GM19025 (cell line): Measurements from ENCODE around the gene IPO4.

Experiments
- ATAC-seq: cut with Tn5 transposase; IDR thresholded peaks from one replicate; pipeline ENCODE4 v1.9.1; 2021; ENCODE audit warnings: mild to moderate bottlenecking, low read depth, moderate library complexity; ENCODE audit not compliant: unreplicated experiment

Gene IPO4

GRCh38 chr14:24177041-24177825, 11.4 kb downstream of the IPO4 start:
- no peak for ATAC-seq

DNA sequence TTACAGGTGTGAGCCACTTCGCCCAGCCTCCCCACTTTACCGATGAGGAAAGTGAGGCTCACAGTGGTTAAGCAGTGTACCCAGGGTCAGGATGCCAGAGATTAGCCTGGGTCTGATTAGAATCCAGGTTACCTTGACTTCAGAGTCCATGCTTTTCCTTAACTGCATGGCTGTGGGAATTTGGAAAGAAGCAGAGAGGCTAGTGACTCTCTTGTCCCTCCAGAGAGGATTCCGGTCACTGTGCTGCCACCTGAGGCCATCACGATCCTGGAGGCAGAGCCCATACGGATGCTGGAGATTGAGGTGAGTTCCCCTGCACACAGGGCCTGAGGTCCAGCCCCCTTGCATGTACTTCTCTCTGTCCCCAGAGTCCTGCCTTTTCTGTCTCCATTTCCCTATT, 12.0 kb downstream of the IPO4 start:
- no peak for ATAC-seq

DNA sequence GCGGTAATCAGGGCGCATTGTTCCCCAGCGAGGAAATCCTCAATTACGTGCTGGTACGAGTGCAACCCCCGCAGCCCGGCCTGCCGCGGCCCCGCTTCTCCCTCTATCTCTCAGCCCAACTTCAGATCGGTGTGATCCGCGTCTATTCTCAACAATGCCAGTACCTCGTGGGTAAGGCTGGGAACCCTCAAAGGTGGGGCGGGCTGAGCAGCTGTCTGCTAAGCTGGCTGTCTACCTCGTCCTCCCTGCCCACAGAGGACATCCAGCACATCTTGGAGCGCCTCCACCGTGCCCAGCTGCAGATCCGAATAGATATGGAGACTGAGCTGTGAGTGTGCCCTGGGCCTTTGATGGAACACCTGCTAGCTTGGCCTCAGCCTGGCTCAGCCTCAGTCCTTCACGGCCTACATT, 15.7 kb downstream of the IPO4 start:
- ATAC-seq, result no peak

DNA sequence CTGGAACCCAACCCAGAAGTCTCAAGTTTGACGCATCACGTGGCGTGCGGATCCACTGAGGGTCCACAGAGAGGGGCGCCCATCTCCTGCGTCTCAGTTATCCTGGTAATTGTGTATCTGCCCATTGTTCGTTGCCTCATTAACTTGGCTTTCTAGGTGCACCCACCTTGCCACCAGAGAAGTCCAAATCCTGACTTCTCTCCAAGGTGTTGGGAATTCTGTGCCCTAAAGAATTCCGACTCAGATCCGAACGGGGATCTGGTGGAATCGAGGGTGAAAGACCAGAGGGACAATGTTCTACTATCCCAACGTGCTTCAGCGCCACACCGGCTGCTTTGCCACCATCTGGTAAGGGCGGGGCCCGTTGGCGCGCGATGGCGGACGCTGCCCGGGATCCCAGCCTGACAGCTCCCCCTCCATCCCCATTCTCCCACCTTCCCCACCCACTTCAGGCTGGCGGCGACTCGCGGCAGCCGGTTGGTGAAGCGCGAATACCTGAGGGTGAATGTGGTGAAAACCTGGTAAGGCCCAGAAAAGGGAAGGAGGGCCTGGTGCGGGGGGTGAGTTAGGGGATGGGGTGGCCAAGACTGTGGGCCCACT, 16.3 kb downstream of the IPO4 start:
- no peak for ATAC-seq

DNA sequence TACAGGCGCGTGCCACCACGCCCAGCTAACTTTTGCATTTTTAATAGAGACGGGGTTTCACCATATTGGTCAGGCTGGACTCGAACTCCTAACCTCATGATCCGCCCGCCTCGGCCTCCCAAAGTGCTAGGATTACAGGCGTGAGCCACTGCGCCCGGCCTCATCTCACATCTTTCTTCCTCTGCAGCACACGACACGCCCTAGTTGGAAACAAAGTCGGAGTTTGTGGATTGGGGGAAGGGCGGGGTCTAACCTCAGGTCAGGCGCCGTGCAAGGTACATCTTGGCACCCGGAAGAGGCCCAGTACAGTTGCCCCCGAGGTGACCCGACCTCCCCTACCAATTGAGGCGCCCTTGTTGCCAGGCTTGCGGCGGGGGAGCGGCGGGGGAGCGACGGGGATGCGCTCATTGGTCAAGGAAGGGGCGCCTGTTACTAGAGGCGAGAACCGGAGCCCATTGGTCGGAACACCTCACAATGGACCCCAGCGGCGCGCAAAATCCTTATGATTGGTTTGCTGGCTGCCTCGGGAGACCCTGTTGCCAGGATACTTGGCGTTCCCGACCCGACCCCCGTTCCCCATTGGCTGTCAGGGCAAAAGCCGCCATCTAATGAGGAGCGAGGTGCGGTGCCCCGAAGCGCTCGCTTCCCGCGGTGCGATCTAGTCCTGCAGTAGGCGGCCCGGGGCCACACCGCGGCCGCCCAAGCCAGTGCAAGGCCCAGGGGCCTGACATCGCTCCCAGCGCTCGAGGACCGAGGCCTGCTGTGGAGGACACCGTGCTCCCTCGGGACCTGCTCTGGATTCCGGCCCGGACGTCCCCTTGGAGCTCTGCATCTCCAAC, 17.0 kb downstream of the IPO4 start, which contains the start of gene REC8:
Gene REC8, plus strand, starts transcription at position 659 of the 839 bp plus-strand sequence. CDS start 473 bp downstream, outside the sequence.
- ATAC-seq, result peak; percentile 72

DNA sequence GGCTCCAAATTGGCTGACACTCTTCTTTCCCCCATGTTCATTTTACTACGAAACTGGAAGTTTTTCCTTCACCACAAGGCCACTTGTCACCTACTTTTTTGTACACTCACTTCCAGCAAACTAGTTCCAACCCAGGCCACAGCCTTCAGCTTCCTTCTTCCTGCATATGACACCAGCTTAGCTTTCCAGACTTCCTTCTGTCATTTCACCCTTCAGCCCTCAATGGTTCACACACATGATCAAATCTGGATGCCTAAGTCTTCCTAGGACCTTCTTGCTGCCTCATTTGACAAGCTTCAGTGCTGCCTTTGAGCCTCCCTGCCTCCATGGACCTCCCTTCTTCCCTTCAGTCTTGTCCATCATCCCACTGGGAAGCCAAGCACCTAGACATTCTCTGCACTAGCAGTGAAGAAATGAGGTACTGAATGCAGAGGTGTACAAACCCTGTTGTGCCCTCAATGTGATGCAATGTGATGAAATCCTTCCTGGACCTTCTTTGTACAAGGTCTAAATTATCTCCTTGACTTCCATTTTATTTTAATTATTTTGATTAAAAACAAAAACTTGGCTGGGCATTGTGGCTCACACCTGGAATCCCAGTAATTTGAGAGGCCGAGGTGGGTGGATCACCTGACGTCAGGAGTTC, 21.0 kb downstream of the IPO4 start:
- no peak for ATAC-seq

DNA sequence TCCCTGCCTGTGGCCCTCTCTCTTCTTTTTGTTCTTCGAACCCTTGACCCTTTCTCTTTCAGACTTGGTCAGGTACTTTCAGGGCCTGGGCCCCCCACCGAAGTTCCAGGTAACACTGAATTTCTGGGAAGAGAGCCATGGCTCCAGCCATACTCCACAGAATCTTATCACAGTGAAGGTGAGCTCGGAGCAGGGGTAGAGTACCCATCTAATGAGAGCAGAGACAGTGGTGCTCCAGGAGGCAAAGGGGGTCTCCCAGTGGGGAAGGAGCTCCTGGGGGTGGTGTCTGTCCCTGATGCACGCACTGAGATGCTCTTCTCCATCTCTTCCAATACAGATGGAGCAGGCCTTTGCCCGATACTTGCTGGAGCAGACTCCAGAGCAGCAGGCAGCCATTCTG, 22.8 kb downstream of the IPO4 start:
- no peak for ATAC-seq

GRCh38 chr14:24164518-24164991, 24.1 kb downstream of the IPO4 start:
- no peak for ATAC-seq

DNA sequence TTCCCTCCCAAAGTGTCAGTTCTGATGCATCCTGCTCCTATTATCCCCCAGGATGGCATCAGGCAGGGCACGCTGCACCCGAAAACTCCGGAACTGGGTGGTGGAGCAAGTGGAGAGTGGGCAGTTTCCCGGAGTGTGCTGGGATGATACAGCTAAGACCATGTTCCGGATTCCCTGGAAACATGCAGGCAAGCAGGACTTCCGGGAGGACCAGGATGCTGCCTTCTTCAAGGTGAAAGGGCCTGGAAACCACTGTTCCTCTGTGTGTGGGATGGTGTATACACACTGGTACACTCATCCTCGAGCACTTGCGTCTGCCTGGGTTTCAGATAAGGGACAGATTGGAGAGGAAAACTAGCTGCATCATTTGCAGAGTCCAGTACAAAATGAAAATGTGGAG, 26.5 kb downstream of the IPO4 start:
- no peak for ATAC-seq

- ATAC-seq, result peak; percentile 82
Observed at GRCh38 chr14:24160850-24161804, 27.5 kb downstream of the IPO4 start, which contains the start of gene IRF9. IRF9 (plus strand) TSS chr14:24161265; CDS start chr14:24162145, 880 bp downstream.

GRCh38 chr14:24160499-24160849, 28.1 kb downstream of the IPO4 start:
- no peak for ATAC-seq

DNA sequence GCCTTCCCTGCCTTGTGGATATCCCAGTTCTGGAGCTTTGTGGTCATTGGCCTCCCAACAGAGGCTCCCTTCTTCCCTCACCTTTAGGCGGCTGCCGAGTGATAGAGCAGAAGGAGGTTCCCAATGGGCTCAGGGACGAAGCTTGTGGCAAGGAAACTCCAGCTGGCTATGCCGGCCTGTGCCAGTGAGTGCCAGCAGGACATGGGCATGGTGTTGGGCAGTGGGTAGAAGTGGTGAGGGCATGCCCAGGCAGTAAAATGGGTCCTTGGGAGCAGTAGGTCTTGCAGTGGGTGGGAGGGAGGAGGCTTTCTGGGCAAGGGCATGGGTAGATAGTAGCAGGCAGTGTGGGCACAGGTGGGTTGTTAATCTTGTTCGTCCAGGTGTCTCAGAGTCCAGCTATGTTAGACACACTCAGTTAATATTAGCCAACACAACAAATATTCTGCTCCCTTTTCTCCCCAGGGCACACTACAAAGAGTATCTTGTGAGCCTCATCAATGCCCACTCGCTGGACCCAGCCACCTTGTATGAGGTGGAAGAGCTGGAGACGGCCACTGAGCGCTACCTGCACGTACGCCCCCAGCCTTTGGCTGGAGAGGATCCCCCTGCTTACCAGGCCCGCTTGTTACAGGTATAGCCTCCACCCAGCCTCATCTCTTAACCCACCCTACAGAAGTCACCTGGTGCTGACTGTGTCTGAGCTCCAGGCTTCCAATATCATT, 28.7 kb downstream of the IPO4 start:
- ATAC-seq, result no peak

DNA sequence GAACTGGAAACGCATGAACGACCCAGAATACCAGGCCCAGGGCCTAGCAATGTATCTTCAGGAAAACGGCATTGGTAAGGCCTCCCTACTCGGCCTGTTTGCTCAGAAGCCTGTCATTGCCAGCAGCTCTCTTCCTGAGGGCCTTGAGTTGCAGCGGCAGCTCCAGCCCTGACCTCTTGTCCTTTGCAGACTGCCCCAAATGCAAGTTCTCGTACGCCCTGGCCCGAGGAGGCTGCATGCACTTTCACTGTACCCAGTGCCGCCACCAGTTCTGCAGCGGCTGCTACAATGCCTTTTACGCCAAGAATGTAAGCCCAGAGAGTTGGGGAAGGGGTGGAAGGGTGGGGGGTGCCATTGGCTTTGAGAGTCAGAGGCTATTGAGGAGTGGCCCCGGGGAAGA, 31.3 kb downstream of the IPO4 start:
- ATAC-seq, result no peak

- ATAC-seq, result no peak
Observed at GRCh38 chr14:24156840-24157239, 31.8 kb downstream of the IPO4 start.

DNA sequence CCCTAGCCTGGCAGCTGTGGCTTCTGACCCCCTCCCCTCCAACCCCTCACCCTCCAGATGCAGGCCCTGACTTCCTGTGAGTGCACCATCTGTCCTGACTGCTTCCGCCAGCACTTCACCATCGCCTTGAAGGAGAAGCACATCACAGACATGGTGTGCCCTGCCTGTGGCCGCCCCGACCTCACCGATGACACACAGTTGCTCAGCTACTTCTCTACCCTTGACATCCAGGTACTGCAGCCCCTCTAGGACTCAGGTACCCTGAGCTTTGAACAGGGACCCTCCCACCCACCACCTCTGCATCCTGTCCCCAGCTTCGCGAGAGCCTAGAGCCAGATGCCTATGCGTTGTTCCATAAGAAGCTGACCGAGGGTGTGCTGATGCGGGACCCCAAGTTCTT, 33.5 kb downstream of the IPO4 start:
- ATAC-seq, result no peak

- no peak for ATAC-seq
Observed at GRCh38 chr14:24151404-24152080, 37.1 kb downstream of the IPO4 start.

GRCh38 chr14:24150993-24151392, 37.6 kb downstream of the IPO4 start:
- no peak for ATAC-seq

GRCh38 chr14:24150567-24150966, 38.0 kb downstream of the IPO4 start:
- no peak for ATAC-seq
